Measurements from ENCODE around the gene PRAMEF1.
"Not testable (repeated sequence)": the region's sequence is repeated elsewhere in the genome, so short reads cannot be mapped to it uniquely, and the experiment has no call there.

PRAMEF1 gene

DNA sequence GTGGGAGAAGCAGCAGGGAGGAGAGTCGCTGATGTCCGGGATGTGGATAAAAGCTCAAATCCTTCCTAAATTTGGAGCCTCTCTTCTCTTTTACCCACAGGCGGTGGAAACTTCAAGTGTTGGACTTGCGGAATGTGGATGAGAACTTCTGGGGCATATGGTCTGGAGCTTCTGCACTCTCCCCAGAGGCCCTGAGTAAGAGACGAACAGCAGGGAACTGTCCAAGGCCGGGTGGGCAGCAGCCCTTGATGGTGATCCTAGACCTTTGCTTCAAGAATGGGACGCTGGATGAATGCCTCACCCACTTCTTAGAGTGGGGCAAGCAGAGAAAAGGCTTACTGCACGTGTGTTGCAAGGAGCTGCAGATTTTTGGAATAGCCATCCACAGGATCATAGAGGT, 15.8 kb upstream of the PRAMEF1 start:
- H3K27ac ChIP-seq = no peak overlapping the region
- TF ChIP-seq CTCF (conservative IDR thresholded peaks at IDR 0.05) = no peak

DNA sequence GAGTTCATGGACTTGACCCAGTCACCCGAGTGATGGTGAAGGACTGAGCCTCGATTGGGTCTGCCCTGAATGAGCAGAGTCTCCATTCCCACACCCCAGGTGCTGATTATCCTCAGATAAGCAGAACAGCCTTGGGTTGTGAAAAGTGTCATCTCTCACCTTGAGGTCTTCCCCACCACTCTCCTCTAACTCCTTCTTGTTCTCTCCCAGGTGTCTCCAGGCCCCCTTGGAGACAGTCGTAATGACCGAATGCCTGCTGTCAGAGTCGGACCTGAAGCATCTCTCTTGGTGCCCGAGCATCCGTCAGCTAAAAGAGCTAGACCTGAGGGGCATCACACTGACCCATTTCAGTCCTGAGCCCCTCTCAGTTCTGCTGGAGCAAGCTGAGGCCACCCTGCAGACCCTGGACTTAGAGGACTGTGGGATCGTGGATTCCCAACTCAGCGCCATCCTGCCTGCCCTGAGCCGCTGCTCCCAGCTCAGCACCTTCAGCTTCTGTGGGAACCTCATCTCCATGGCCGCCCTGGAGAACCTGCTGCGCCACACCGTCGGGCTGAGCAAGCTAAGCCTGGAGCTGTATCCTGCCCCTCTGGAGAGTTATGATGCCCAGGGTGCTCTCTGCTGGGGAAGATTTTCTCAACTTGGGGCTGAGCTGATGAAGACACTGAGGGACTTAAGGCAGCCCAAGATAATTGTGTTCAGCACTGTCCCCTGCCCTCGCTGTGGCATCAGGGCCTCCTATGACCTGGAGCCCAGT, 14.2 kb upstream of the PRAMEF1 start:
- TF ChIP-seq CTCF (conservative IDR thresholded peaks at IDR 0.05) = no peak

DNA sequence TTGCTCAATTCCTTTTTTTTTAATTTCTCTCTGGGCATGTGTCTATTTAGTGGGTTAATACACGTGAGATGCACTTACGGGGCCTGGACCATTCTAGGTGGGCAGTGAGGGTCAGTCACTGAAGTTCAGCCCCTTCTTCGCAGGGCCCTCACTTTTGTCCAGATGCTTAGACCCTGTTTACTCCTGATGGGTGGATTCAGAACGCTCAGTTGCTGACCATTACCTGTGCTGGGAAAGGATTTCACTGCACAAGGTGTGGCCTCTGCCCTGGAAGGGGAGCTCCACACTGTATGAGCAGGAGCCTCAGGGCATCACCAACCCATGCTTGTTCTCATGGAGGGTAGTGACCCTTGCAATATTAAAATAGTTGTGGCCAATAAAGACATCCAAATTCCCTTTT, 13.1 kb upstream of the PRAMEF1 start:
- no peak for TF ChIP-seq CTCF (conservative IDR thresholded peaks at IDR 0.05)
- no peak overlapping the region for H3K27ac ChIP-seq

More for the DNA sequence above, 14.2 kb upstream of the PRAMEF1 start:
- H3K27ac ChIP-seq = no peak overlapping the region

- no peak for TF ChIP-seq CTCF (conservative IDR thresholded peaks at IDR 0.05)
These were observed 12.3 kb upstream of the PRAMEF1 start for GRCh38 chr1:12778907-12779306.

GRCh38 chr1:12781488-12781887, 9.7 kb upstream of the PRAMEF1 start:
- not testable (repeated sequence) for H3K27ac ChIP-seq
- TF ChIP-seq CTCF (conservative IDR thresholded peaks at IDR 0.05) = peak; percentile 28

More at GRCh38 chr1:12778907-12779306, 12.3 kb upstream of the PRAMEF1 start:
- no peak overlapping the region for H3K27ac ChIP-seq

DNA sequence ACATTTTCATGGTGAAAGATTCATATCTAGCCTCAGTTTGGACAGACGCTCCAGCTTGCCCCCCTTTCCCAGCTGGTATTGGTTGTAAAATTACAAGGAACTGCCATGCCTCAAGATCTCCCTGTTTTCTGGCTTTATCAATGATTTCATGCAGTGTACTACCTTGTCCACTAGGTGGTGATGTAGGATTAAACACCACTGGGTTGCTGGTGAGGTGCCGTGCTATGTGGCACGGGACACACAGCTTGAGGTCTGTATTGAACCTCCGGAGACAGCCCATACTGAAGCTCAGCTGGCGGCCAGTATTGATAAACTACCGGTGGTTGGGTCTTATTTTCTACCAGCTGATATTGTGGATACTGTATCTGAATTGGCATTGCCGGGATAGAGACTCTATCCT, 7.4 kb upstream of the PRAMEF1 start:
- not testable (repeated sequence) for H3K27ac ChIP-seq
- peak; percentile 52 for TF ChIP-seq CTCF (conservative IDR thresholded peaks at IDR 0.05)

DNA sequence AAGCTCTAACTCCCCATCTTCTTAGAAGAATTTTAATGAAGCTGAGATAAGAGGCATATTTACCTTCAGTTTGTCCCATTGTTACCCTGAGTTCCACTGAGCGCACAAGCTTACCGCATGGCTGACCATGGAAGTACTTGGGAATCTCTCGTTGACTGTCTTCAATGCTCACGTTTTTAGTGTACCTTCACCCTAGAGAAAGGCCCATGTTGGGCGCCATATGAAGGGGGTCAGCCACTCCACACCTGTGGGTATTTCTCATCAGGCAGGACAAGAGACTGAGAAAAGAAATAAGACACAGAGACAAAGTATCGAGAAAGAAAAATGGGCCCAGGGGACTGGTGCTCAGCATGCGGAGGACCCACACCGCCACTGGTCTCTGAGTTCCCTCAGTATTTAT, 6.5 kb upstream of the PRAMEF1 start:
- H3K27ac ChIP-seq = not testable (repeated sequence)

GRCh38 chr1:12798911-12799310, 7.7 kb downstream of the PRAMEF1 start:
- no peak for TF ChIP-seq CTCF (conservative IDR thresholded peaks at IDR 0.05)
- H3K27ac ChIP-seq = no peak overlapping the region
